Neuronal stem cell (in vitro differentiated cells): Measurements from ENCODE around the gene PHACTR4.
"Not testable (repeated sequence)": the region's sequence is repeated elsewhere in the genome, so short reads cannot be mapped to it uniquely, and the experiment has no call there.

ENCODE experiments used
- DNase-seq: peaks from one replicate; pipeline ENCODE4 v3.0.0-alpha.2; 2013; ENCODE audit warnings: low spot score
- H2AFZ ChIP-seq: one replicate; pipeline ENCODE4 v1.6.1; 2013; ENCODE audit warnings: mild to moderate bottlenecking, low read length, inconsistent platforms
- H2AK5ac ChIP-seq: 2 replicates; pipeline ENCODE4 v1.6.1; 2013; ENCODE audit warnings: low read depth, mild to moderate bottlenecking, inconsistent platforms, low read length, moderate library complexity, mixed read lengths
- H2BK120ac ChIP-seq: 2 replicates; pipeline ENCODE4 v1.6.1; 2013; ENCODE audit warnings: low read depth, mild to moderate bottlenecking, inconsistent platforms, low read length, moderate library complexity, mixed read lengths
- H2BK12ac ChIP-seq: one replicate; pipeline ENCODE4 v1.6.1; 2013; ENCODE audit warnings: low read length, inconsistent platforms
- H2BK15ac ChIP-seq: 2 replicates; pipeline ENCODE4 v1.6.1; 2013; ENCODE audit warnings: mild to moderate bottlenecking, low read length, inconsistent platforms, mixed read lengths
- H2BK5ac ChIP-seq: one replicate; pipeline ENCODE4 v1.6.1; 2013; ENCODE audit warnings: inconsistent platforms, mild to moderate bottlenecking, low read length, moderate library complexity
- H3K14ac ChIP-seq: one replicate; pipeline ENCODE4 v1.6.1; 2013; ENCODE audit warnings: low read length, inconsistent platforms
- H3K18ac ChIP-seq: 2 replicates; pipeline ENCODE4 v1.6.1; 2013; ENCODE audit warnings: low read length, inconsistent platforms
- H3K23ac ChIP-seq: 2 replicates; pipeline ENCODE4 v1.6.1; 2013; ENCODE audit warnings: low read depth, mild to moderate bottlenecking, mixed read lengths, low read length, inconsistent platforms; ENCODE audit not compliant: poor library complexity
- H3K27ac ChIP-seq: replicated peaks from 3 replicates; pipeline ENCODE4 v1.5.1; 2013; ENCODE audit warnings: low read length, inconsistent platforms
- H3K27me3 ChIP-seq, 3 experiments: 2 replicates each; pipeline ENCODE4 v1.6.1; 2013; ENCODE audit warnings: low read length in 3 of 3, mild to moderate bottlenecking in 2 of 3, inconsistent platforms in 1 of 3, low read depth in 1 of 3, mixed read lengths in 1 of 3, moderate library complexity in 1 of 3; ENCODE audit not compliant: control insufficient read depth in 3 of 3, insufficient read depth in 3 of 3
- H3K36me3 ChIP-seq, 2 donors: replicated peaks in 1 of 2; 2 replicates each; pipeline ENCODE4 v1.6.1; 2013; ENCODE audit warnings: low read length in 2 of 2; ENCODE audit not compliant: control insufficient read depth in 2 of 2, insufficient read depth in 2 of 2
- H3K4ac ChIP-seq: 2 replicates; pipeline ENCODE4 v1.6.1; 2013; ENCODE audit warnings: inconsistent platforms, mild to moderate bottlenecking, low read length, moderate library complexity
- H3K4me1 ChIP-seq, 2 donors: 1 replicate in 1 of 2; 2 replicates in 1 of 2; pipeline ENCODE4 v1.6.1; 2013; ENCODE audit warnings: low read length in 2 of 2, low read depth in 1 of 2; ENCODE audit not compliant: control insufficient read depth in 2 of 2, insufficient read depth in 1 of 2
- H3K4me2 ChIP-seq: one replicate; pipeline ENCODE4 v1.6.1; 2013; ENCODE audit warnings: mild to moderate bottlenecking, low read length, inconsistent platforms; ENCODE audit not compliant: insufficient read depth, poor library complexity, severe bottlenecking
- H3K4me3 ChIP-seq, 2 donors: 2 replicates each; pipeline ENCODE4 v1.5.1; 2013; ENCODE audit warnings: low read length in 2 of 2, mild to moderate bottlenecking in 2 of 2, inconsistent platforms in 1 of 2, moderate library complexity in 1 of 2
- H3K79me1 ChIP-seq: one replicate; pipeline ENCODE4 v1.6.1; 2013; ENCODE audit warnings: low read depth, mild to moderate bottlenecking, inconsistent platforms, low read length, moderate library complexity
- H3K9ac ChIP-seq: one replicate; pipeline ENCODE4 v1.6.1; 2013; ENCODE audit warnings: mild to moderate bottlenecking, low read depth, low read length, inconsistent platforms; ENCODE audit not compliant: poor library complexity
- H3K9me3 ChIP-seq, 2 donors: replicated peaks in 1 of 2; 2 replicates each; pipeline versions ENCODE3 to v1.6.1; 2013; ENCODE audit warnings: low read length in 2 of 2, mild to moderate bottlenecking in 2 of 2, inconsistent platforms in 1 of 2, low read depth in 1 of 2, mixed read lengths in 1 of 2, moderate library complexity in 1 of 2; ENCODE audit not compliant: control insufficient read depth in 2 of 2, insufficient read depth in 1 of 2
- H4K8ac ChIP-seq: one replicate; pipeline ENCODE4 v1.6.1; 2013; ENCODE audit warnings: low read depth, mild to moderate bottlenecking, inconsistent platforms, low read length, moderate library complexity
- H4K91ac ChIP-seq: one replicate; pipeline ENCODE4 v1.6.1; 2013; ENCODE audit warnings: low read length, low read depth, mild to moderate bottlenecking, inconsistent platforms; ENCODE audit not compliant: poor library complexity
- WGBS, 2 donors: extraction: QIAGEN DNeasy Blood & Tissue Kit; methylation state at CpG; one replicate each; pipeline ENCODE4 v1.1.7; 2013; ENCODE audit warnings: missing lambda C conversion rate in 2 of 2, mixed read lengths in 1 of 2; ENCODE audit not compliant: insufficient read length in 2 of 2, insufficient replicate concordance in 1 of 2; ENCODE audit errors: extremely low coverage in 2 of 2; 5-methylcytosine and 5-hydroxymethylcytosine counted together

The PHACTR4 gene

DNA sequence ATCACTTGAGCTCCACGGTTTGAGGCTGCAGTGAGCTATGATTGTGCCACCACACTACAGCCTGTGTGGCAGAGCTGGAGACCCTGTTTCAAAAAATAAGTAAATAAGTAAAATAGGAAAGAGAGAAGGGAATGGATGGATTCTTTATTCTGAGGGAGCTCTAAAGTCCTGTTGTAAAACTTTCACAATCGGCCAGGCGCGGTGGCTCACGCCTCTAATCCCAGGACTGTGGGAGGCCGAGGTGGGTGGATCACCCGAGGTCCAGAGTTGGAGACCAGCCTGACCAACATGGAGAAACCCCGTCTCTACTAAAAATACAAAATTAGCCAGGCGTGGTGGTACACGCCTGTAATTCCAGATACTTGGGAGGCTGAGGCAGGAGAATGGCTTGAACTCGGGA, 6.1 kb downstream of the PHACTR4 start:
- not testable (repeated sequence) for H4K91ac ChIP-seq, H3K4ac ChIP-seq, H3K4me2 ChIP-seq, H4K8ac ChIP-seq, H3K23ac ChIP-seq, H3K14ac ChIP-seq, H3K27ac ChIP-seq, H2BK15ac ChIP-seq, DNase-seq, H2BK120ac ChIP-seq, H3K4me3 ChIP-seq, H2AK5ac ChIP-seq, H3K9me3 ChIP-seq, H3K27me3 ChIP-seq, H3K18ac ChIP-seq, H2BK5ac ChIP-seq, H3K4me1 ChIP-seq, H2AFZ ChIP-seq, H2BK12ac ChIP-seq, H3K79me1 ChIP-seq, H3K9ac ChIP-seq
- no CpG with 5 or more reads among the region's 11 CpGs for WGBS, 2 donors
- peaks cover 0 to 57% of the 10 kb centered on the region in 2 donors for H3K36me3 ChIP-seq

DNA sequence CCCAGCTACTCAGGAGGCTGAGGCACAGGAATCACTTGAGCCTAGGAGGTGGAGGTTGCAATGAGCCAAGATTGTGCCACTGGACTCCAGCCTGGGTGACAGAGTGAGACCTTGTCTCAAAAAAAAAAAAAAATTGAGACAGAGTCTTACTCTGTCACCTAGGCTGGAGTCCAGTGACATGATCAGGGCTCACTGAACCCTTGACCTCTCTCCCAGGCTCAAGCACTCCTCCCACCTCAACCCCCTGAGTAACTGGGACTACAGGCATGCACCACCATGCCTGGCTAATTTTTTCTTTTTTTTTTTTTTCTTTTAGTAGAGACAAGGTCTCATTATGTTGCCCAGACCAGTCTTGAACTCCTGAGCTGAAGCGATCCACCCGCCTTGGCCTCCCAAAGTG, 6.7 kb downstream of the PHACTR4 start:
- not testable (repeated sequence) for H4K91ac ChIP-seq, H3K14ac ChIP-seq, H3K9me3 ChIP-seq, H2BK15ac ChIP-seq, H3K27me3 ChIP-seq, H2BK12ac ChIP-seq, H3K4ac ChIP-seq, H3K4me2 ChIP-seq, H3K27ac ChIP-seq, H3K4me3 ChIP-seq, H2BK120ac ChIP-seq, H3K18ac ChIP-seq, H2BK5ac ChIP-seq, H2AFZ ChIP-seq, H2AK5ac ChIP-seq, H3K4me1 ChIP-seq, DNase-seq, H3K79me1 ChIP-seq, H4K8ac ChIP-seq, H3K9ac ChIP-seq, H3K23ac ChIP-seq
- WGBS, 2 donors = no CpG with 5 or more reads among the region's 2 CpGs
- H3K36me3 ChIP-seq = peaks cover 0 to 52% of the 10 kb centered on the region in 2 donors

DNA sequence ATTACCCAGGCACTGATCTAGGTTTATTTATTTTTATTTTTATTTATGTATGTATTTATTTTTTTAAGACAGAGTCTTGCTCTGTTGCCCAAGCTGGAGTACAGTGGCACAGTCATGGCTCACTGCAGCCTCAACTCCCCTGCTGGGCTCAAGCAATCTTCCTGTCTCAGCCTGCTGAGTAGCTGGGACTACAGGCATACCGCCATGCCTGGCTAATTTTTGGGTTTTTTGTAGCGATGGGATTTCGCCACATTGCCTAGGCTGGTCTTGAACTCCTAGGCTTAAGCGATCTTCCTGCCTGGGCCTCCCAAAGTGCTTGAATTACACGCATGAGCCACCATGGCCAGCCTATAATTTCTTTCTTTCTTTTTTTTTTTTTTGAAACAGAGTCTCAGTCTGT, 9.4 kb downstream of the PHACTR4 start:
- H3K27ac ChIP-seq = no peak overlapping the region
- no peak overlapping the region for H2BK120ac ChIP-seq
- no peak overlapping the region for H3K4me2 ChIP-seq
- H3K14ac ChIP-seq = no peak overlapping the region
- H3K4ac ChIP-seq = no peak overlapping the region
- H3K9me3 ChIP-seq = peaks cover 2 to 24% of the 10 kb centered on the region in 2 donors
- no peak overlapping the region for H3K23ac ChIP-seq
- peaks cover 0 to 40% of the 10 kb centered on the region in 2 donors for H3K36me3 ChIP-seq
- no peak for DNase-seq
- H2BK5ac ChIP-seq = no peak overlapping the region
- peaks cover 3% of the 10 kb centered on the region for H3K79me1 ChIP-seq
- no peak overlapping the region for H2BK15ac ChIP-seq
- H3K4me1 ChIP-seq = no peaks in the 10 kb centered on the region
- no peak overlapping the region for H3K4me3 ChIP-seq
- no peak overlapping the region for H4K8ac ChIP-seq
- H2BK12ac ChIP-seq = no peak overlapping the region
- H3K18ac ChIP-seq = no peak overlapping the region
- no peak overlapping the region for H2AK5ac ChIP-seq
- H3K27me3 ChIP-seq = no peaks in the 10 kb centered on the region
- H3K9ac ChIP-seq = no peak overlapping the region
- no peak overlapping the region for H4K91ac ChIP-seq
- no peak overlapping the region for H2AFZ ChIP-seq
- no CpG with 5 or more reads among the region's 5 CpGs for WGBS, 2 donors

DNA sequence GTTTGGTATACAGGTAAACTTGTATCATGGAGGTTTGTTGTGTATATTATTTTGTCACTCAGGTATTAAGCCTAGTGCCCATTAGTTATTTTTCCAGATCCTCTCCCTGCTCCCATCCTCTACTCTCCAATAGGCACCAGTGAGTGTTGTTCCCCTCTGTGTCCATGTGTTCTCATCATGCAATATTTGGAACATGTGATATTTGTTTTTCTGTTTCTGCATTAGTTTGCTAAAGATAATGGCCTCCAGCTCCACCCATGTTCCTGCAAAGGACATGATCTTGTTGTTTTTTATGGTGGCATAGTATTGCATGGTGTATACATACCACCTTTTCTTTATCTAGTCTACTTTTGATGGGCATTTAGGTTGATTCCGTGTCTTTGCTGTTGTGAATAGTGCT, 10.9 kb downstream of the PHACTR4 start:
- no peak overlapping the region for H4K91ac ChIP-seq
- WGBS, 2 donors = no CpG with 5 or more reads among the region's 1 CpG
- H2AFZ ChIP-seq = no peak overlapping the region
- peaks cover 0 to 32% of the 10 kb centered on the region in 2 donors for H3K36me3 ChIP-seq
- H3K79me1 ChIP-seq = peaks cover 3% of the 10 kb centered on the region
- no peak overlapping the region for H4K8ac ChIP-seq
- H3K4ac ChIP-seq = no peak overlapping the region
- H2BK5ac ChIP-seq = no peak overlapping the region
- no peaks in the 10 kb centered on the region for H3K4me1 ChIP-seq
- H3K9me3 ChIP-seq = peaks cover 2 to 36% of the 10 kb centered on the region in 2 donors
- H3K27me3 ChIP-seq = no peaks in the 10 kb centered on the region
- no peak overlapping the region for H3K27ac ChIP-seq
- H2BK12ac ChIP-seq = no peak overlapping the region
- DNase-seq = no peak
- no peak overlapping the region for H3K9ac ChIP-seq
- no peak overlapping the region for H3K14ac ChIP-seq
- no peak overlapping the region for H3K4me2 ChIP-seq
- no peak overlapping the region for H3K18ac ChIP-seq
- no peak overlapping the region for H2BK120ac ChIP-seq
- no peak overlapping the region for H2AK5ac ChIP-seq
- H3K4me3 ChIP-seq = no peak overlapping the region
- H3K23ac ChIP-seq = no peak overlapping the region
- no peak overlapping the region for H2BK15ac ChIP-seq
